Middle frontal gyrus (tissue), 1 donor: ENCODE results near the gene MIOX.

ENCODE experiments used
- DNase-seq: peaks from one replicate; pipeline ENCODE4 v3.0.0-alpha.2; 2015; ENCODE audit warnings: low spot score; ENCODE audit errors: extremely low spot score

The MIOX gene

DNA sequence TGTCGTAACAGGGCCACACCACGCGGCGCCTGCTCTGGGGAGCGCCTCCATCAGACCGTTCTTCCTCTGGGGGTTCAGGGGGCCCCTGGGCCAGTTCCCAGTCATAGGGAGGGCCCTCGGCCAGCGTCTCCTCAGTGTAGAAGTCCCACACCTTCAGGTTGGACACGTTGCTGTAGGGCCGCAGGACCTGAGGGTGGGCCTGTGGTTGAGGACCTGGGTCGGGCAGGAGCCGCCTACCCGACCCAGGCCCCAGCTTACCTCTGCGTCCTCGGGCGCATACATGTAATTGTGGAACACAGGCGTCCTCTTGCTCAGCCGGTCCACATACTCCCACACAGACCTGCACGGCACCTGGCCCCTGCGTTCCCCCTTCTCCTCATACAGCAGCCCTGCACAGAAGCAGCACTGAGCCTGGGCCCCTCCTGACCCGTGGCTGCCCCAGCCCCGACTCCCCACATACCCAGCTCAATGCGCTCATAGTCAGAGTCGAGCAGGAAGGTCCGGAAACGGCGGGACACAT lies 32.0 kb upstream of the MIOX start:
- DNase-seq: no peak

DNA sequence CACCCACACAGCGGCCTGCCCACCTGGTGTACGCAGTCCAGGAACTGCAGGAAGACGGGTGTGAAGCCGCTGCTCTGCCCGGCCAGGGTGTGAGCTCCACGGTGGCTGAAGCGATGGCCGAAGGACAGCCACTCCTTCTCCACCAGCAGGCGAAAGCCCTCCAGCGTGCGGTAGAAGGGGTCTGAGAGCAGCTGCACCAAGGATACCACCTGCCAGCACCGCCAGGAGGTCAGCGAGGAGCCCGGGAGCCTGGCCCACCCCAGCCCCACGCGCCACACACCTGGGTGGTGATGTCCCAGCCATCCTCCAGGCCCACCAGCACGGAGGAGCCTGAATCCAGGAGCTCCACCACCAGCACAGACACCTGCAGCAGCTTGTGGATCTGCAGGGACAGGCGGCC lies 31.5 kb upstream of the MIOX start:
- no peak for DNase-seq

DNA sequence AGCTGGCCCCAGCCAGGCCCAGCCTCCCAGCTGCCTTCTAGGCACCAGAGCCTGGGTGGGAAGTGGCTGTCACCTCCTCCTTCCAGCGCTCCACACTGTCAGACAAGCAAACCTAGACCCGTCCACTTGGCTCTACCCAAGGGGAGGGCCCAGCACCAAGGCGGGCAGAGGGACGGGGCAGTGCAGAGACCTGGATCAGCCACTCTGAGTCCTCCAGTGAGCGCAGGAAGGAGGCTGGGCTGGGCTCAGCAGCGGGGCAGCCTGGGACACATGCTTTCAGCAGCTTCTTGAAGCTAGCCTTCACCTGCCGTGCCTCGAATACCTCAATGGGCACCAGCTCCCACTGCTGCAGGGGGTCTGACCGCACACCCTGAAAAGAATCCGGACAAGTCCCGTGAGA lies 30.6 kb upstream of the MIOX start:
- no peak for DNase-seq

DNA sequence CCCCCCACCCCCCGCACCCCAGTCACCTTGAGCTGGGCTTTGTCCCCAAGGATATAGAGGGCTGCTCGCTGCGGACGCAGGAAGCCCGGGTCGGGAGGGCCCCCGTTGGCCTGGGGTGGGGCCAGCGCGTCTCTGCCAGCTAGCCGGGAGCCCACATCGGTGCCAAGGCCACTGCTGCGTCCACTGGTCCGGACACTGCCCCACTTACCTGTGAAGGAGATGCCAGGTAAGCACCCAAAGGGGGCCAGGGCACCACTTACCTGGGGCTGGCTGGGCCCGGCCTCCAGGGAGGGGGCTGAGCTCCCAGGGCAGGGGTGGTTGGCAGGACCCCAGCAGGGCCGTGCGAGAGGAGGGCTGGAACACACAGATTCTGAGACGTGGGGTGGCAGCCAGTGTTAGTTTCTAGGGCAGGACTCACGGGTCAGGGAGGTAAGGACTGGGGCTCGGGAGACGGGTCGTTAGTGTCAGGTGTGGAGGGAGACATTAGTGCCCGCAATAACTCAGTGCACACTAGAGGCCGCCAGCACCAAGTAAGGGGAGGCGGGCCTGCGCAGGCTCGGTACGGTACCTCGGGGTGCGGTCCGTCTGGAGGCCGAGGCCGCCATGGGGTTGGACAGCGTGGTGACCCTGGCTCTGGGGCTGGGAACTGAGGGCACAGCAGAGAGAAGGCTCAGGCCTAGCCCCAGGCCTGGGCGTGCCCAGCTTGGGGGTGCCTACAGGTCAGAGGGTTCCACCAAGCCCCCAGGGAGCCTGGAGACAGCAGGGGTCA lies 30.0 kb upstream of the MIOX start:
- DNase-seq: no peak

DNA sequence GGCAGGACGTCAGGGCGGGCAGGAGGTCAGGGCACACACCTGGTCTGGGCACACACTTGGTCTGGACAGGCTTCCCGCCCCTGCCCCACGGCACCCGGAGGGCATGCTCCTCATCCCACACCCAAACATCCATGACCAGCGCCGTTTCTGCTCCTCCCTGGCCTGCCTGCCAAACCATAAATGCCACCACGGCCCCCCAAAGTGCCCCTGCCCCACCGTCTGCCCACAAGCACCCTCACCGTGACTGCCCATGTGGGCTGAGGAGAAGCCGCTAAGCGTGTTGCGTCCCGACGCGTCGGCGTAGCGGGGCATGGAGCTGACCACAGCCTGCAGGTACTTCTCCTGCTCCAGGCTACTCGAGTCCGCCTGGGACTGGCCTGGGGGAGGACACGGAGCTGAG lies 27.6 kb upstream of the MIOX start:
- no peak for DNase-seq

DNA sequence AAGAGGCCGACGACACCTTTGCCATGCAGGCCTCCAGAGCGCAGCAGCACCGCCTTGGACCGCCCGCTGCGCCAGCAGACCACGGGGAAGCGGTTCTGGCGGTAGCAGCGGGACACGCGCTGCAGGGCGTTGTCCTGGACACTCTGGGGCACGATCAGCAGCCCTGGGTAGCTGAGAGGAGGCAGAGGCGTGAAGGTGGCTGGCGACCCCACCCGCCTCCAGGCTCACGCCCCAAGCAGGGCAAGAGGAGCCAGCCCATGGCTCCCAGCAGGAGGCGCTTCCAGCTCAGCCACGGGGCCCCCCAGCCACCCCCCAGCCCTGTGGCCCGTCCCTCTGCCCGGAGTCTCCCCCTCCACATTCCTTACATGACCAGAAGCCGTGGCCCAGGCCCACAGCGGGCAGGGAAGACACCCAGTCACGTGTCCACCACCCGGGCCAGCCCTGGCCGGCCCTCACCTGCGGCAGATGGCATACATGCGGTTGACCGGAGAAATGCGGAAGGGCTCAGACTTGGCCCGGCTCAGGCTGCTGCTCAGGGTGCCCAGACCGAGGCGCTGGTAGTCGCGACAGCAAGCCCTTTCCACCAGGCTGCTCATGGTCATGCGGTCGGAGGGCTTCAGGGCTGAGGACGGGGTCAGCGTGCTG lies 27.0 kb upstream of the MIOX start:
- DNase-seq: no peak

DNA sequence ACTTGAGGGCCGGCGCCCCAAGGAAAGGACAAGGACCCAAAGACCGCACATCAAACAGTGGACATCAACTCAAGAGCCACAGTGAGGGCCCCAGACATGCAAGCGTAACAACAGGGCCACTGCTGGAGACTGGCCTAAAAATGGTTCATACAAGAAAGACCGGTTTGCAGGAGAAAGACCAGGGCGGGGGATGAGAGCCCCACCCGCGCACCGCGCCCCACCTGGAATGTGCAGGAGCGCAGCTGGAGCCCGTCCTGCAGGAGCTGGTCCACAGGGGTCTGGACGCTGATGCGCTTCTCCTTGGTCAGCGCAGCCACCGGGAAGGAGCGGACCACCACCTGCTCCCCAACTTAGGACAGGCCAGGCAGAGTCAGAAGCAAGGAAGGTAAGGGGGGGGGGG lies 25.7 kb upstream of the MIOX start:
- DNase-seq: no peak

DNA sequence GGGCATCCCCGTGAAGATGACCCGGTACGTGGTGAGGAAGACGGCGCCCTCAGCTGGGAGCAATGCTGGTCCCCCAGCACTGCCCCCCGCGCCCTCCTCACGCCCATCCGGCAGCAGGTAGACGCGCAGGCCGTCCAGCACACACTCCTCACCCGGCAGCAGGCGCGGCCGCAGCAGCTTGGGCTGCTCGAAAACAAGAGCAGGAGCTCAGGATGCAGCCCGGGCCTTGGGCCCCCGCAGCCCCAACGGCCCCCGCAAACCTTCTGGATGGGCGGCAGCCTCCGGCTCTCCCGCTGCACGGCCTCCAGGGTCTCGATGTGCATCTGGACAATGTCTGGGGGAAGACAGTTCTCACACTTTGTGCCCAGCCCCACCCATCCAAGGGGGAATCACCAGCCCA lies 25.1 kb upstream of the MIOX start:
- no peak for DNase-seq

DNA sequence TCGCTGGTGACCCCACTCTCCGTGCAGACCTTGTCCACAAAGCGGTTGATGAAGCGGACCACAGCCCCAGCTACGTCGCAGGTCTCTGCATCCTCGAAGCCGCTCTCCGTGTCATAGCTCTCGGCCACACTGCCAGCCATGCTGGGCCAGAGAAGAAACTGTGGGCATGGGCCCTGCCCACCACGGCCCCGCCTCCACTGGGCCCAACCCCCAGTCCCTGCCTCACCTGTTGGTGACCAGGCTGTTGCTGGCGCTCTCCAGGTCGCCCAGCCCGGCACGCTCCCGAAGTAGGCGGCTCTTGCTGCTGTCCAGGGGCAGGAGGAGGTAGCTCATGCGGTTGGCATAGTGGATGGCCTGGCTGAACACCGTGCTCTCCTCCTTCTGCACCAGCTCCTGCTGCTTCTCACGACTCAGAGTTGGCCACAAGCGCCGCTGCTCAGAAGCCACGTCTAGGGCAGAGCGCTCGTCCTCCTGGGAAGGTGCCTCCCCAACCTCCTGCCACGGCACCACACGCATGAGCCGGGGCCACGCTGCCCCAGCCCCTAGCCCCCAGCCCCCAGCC lies 24.6 kb upstream of the MIOX start:
- no peak for DNase-seq

DNA sequence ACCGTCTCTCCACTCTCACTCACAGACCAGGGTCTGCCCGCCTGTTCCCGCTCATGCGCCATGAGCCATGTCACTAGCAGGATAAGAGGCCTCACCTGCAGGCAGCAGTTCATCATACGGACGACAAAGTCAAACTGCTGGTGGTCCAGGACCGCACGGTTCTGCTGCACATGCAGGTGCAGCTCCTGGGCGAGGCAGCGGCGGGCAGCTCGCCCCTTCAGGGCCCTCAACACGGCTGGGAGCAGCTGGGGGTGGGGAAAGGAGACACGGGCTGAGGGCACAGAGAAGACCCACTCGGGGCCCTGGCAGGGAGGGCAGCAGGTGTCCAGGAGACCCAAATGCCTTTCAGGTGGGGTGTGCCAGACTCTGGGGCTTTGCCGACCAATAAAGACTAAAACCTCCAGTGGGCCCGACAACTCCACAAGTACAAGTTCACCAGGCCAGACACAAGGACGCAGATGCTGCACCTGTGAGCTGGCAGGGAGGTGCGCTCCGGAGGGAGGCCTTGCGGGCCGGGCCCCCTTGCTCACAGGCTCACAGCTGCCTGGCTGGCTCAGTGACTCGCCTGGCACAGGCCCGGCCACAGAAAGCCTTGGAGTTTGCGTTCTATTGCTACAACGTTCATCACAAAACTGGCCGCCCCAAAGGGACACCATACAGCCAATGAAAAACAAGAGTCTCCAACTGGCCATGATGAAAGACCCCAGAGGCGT lies 23.3 kb upstream of the MIOX start:
- DNase-seq: no peak

DNA sequence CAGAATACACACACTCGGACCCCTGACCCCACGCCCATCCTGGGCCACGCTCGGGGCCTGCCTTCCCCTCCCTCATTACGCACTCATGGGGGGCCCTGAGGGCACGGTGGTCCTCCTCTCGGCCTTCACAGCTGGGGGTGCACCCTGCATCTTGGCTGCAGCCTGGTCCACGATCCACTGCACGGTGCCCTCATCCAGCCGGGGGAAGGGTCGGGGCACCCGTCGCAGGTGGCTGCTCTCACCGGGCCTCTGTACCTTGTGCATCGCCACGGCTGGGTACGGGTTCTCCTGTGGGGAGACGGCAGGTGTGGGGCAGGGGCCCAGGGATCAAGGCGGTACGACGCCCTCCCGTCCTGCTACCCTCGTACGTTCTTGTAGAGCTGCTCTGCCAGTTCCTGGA lies 22.2 kb upstream of the MIOX start:
- no peak for DNase-seq

DNA sequence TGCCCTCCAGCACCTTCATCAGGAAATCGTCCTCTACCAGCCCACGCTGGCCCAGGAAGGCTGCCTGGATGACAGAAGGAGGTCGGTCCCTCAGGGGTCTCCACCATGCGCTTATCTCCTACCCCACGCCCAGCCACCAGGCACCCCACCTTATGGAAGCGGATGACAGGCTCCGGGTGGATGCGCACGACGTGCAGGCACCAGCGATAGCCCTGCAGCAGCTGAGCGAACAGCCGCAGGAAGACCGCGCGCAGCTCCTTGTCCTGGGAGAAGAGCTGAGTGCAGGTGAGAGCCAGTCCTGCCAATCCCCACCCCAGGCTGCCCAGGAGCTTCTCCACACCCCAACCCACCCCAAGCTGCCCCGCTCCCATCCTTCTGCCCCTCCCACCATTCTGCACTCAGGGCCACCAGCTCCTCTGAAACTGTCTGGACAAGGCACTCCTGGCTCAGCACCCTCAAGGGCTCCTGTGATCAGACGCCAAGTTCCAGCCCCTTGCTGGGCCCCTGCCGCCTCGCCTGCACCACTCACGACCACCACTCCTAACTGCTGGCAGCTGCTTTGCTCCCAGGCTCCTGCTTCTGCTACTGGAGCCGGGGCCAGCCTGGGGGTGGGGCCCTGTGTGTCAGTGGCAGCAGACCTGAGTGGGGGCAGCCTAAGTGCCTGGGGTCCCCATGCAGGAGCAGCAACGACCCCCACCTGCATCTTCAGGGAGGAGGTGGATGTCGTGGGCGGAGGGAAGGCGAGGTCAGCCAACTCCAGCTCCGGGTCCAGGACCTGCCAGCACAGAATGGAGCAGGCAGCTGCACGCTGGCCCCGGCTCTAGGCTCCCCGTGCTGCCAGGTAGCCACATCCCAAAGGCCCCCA lies 21.4 kb upstream of the MIOX start:
- no peak for DNase-seq

DNA sequence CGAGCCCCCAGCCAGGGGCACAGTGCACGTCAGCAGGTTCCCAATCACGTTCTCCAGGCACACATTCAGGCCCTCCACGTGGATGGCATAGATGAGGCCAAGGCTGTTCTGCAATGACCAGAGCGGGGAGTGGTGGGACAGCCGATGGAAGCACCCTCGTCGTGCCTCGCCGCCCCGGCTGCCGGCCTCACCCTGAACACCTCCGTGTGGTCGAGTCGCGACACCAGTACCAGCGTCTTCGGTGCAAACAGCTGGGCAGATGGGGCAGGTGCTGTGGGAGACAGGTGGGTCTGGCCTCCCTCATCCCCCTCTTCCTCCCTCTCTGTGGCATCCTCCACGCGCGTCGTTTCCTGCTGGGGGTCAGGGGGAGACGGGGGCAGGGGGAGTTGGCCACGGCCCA lies 19.3 kb upstream of the MIOX start:
- no peak for DNase-seq

DNA sequence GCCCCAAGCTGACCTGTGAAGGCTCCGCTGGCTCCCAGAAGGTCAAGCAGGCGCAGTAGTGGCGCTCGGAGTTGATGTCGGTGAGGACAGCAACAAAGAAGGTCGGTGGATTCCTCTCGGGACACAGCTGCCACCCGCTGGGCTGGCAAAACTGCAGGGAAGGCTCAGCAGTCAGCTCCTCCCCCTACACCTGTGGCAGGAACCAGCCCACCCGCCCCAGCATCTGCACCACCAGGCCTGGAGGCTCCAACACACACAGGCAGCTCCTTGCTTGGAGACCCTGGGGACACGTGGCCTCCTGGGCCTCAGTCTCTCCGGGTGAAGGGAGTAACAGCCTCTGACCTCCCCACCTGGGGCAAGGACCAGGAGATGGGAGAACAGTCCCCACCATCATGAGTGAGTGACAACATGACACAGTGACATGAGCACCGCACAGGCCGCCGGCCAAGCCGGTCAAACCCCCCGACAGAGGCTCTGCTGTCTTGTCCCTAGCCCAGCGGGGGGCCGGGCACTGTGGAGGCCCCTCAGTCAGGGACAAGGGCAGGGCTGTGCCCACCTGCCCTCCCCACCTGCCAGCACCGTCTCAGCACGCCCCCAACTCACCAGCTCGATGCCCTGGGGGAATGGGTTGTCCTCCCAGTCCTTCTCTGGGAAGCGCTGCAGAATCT lies 18.8 kb upstream of the MIOX start:
- no peak for DNase-seq

DNA sequence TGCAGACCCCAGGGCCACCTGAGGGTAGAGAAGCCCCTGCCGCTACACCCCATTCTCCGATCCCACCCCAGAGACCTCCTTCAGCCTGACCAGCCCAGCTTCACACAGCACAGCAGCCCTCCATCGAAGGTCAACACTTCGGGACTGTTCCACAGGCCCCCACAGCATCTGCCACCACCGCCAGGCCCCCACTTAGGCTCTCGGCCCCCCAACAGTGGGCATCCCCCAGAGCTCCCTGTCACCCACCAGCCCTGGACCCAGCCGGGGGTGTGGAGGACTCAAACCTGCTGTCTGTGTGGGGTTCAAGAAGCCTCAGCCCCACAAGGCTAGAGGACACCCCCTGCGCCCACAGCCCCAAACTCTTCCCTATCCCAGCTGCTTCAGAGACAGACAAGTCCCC lies 18.0 kb upstream of the MIOX start:
- DNase-seq: no peak

DNA sequence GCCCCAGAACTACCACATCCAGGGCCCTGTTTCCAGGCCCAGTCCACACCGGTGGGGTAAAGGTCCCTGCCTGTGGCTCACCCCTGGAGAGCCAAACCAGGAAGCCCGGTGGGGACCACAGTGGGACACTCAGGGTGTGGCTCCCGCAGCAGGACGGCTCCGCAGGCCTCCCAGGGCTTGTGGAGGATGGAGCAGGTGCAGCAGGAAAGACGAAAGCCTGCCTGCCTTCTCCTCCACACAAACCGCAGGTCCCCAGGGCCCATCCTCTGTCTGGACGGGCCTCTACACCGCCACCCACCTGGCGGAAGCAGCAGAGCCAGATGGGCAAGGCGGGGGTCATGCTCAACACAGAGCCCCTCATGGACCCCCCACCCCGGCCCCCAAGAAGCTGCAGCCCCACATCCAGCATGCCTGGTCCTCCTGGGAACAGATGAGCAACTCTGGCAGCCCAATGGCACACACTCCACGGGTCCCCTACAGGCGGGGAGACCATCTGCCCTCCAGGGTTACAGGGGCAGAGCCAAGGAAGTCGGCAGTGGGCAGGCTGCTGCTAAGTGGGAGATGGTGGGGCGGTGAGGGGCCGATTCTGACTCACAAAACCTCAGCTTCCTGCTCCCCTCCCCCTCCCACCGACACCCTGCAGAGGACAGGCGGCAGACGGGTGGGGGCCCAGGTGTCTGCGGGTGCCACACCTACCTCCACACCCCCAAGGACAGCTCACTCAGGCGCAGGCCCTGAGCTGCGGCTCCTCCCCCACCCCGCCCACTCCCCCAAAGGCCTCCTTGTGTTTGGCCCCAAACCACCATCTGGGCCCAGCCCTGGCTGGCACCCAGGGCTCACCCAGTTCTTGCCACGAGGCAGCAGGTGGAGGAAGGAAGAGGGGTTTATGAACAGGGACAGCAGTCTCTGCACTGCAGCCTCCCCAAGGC lies 17.0 kb upstream of the MIOX start:
- no peak for DNase-seq

DNA sequence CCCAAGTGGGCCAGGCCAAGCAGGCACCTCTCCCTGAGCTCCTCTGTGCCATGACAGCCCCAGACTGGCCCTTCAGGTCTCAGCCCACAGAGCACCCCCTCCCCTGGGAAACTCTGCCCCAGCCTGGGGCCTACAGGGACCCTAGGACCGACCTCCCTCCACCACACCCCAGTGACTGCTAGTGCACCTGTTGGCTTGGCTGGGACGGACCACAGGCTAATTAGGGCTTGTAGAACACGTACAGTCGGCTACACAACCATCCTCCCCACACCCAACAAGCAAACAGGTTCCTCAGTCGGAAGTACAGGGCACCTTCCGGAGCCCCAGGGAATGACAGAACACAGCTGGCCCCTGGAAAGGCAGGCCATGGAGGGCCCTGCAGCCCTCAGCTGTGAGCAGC lies 16.2 kb upstream of the MIOX start:
- no peak for DNase-seq

DNA sequence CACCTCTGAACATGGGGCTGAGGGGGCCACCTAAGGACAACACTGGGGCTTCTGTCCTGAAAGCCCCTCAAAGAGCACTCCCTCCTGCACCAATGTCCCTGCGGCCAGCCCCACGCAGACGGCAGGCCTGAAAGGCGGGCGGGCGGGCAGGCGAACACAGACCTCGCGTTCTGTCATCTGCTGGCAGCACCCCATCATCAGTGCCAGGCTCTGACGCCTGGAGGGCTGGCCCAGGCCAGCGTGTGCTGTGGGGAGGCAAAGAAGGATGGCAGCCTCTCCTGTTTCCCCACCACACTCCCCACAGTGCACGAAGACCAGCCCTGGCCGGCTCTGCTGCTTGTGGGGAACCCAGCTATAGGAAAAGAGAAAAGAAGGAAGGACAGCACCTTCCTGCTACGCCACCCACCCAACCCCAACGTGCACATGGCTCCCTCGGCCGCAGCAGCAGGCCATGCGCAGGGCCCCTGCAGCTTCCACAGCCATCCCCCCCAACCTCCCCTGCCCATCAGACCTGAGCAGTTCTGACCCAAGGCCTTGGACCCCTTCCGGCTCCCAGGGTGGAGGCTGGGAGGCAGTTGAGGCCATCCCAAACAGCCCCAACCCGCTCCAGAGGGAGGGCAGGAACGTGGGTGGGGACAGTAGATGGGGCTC lies 15.3 kb upstream of the MIOX start:
- DNase-seq: peak; percentile 6

DNA sequence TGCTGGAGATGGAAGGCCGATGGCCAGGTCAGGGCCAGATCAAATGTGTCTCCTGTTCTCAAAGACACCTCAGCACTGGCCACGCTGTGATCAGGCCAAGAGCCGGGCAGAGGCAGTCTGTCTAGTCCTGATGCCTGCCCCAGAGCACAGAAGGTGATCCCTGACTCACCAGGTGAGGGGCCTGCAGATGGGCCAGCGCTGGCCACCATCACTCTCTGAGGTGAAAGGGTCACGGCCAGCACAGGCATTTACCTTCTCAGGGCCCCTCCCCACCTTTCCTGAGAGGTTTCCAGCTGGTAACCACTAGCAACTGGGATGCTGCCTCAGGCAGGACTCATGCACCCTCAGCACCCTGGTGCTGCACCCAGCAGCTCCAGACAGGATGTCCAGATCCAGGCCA lies 14.7 kb upstream of the MIOX start:
- no peak for DNase-seq
